KMS-11 (cell line): ENCODE results near the gene PRKAR2B.

Experiments
- H2AFZ ChIP-seq: fragments of 200-600 bp; sonication (generic); 2 replicates; pipeline ENCODE4 v1.6.1; 2016; ENCODE audit warnings: antibody characterized with exemption, mixed run types, low read depth
- H3K27ac ChIP-seq: fragments of 200-600 bp; sonication (generic); 2 replicates; pipeline ENCODE4 v1.6.1; 2016; ENCODE audit warnings: mild to moderate bottlenecking, mixed run types
- H3K27me3 ChIP-seq: fragments of 200-600 bp; sonication (generic); 2 replicates; pipeline ENCODE4 v1.6.1; 2017; ENCODE audit warnings: mild to moderate bottlenecking, low read depth, mixed run types, moderate library complexity; ENCODE audit not compliant: insufficient read depth
- H3K36me3 ChIP-seq: fragments of 200-600 bp; sonication (generic); 2 replicates; pipeline ENCODE4 v1.6.1; 2017; ENCODE audit warnings: mild to moderate bottlenecking, mixed run types; ENCODE audit not compliant: insufficient read depth
- H3K4me1 ChIP-seq: fragments of 200-600 bp; sonication (generic); 2 replicates; pipeline ENCODE4 v1.6.1; 2016; ENCODE audit warnings: mild to moderate bottlenecking, low read depth, mixed run types; ENCODE audit not compliant: poor library complexity, severe bottlenecking
- H3K4me2 ChIP-seq: fragments of 200-600 bp; sonication (generic); 2 replicates; pipeline ENCODE4 v1.7.0; 2016; ENCODE audit warnings: mild to moderate bottlenecking, mixed run types
- H3K4me3 ChIP-seq: fragments of 200-600 bp; sonication (generic); IDR thresholded peaks from 2 replicates; pipeline ENCODE4 v1.6.1; 2017; ENCODE audit warnings: low read depth, low read length, mixed read lengths; ENCODE audit not compliant: insufficient read depth
- H3K79me2 ChIP-seq: fragments of 200-600 bp; sonication (generic); 2 replicates; pipeline ENCODE4 v1.6.1; 2016; ENCODE audit warnings: low read depth, mixed run types; ENCODE audit not compliant: insufficient read depth
- H3K9ac ChIP-seq: fragments of 200-600 bp; sonication (generic); 2 replicates; pipeline ENCODE4 v1.6.1; 2016; ENCODE audit warnings: mild to moderate bottlenecking, mixed run types
- H4K20me1 ChIP-seq: fragments of 200-600 bp; sonication (generic); 2 replicates; pipeline ENCODE4 v1.6.1; 2016; ENCODE audit warnings: mild to moderate bottlenecking, mixed run types; ENCODE audit not compliant: insufficient read depth
- CTCF ChIP-seq: fragments of 200-600 bp; sonication (generic); conservative IDR thresholded peaks from 2 replicates; pipeline ENCODE4 v1.6.1; 2017; ENCODE audit warnings: low read depth, mild to moderate bottlenecking, antibody characterized with exemption, low read length, moderate library complexity, mixed read lengths

PRKAR2B gene

GRCh38 chr7:107001490-107001889, 43.0 kb upstream of the PRKAR2B start:
- Histone ChIP-seq H3K36me3 (no peaks in the 10 kb centered on the region), H3K4me3 (no peak overlapping the region), H2AFZ (no peak overlapping the region), H3K9ac (no peak overlapping the region), H4K20me1 (no peaks in the 10 kb centered on the region), H3K79me2 (no peaks in the 10 kb centered on the region), H3K4me2 (no peak overlapping the region), H3K27me3 (no peaks in the 10 kb centered on the region), H3K27ac (no peak overlapping the region), H3K4me1 (peaks cover 29% of the 10 kb centered on the region)
- TF ChIP-seq CTCF: no peak

- no peak overlapping the region for H2AFZ ChIP-seq
Observed at GRCh38 chr7:107002126-107002525, 42.4 kb upstream of the PRKAR2B start.

GRCh38 chr7:107002529-107002998, 41.9 kb upstream of the PRKAR2B start:
- Histone ChIP-seq H3K27me3 (no peaks in the 10 kb centered on the region), H3K27ac (no peak overlapping the region), H3K4me2 (no peak overlapping the region), H3K36me3 (no peaks in the 10 kb centered on the region), H4K20me1 (no peaks in the 10 kb centered on the region), H3K4me1 (peaks cover 24% of the 10 kb centered on the region), H3K4me3 (no peak overlapping the region), H3K9ac (no peak overlapping the region), H2AFZ (no peak overlapping the region), H3K79me2 (no peaks in the 10 kb centered on the region)
- no peak for TF ChIP-seq CTCF

More at GRCh38 chr7:107002126-107002525, 42.4 kb upstream of the PRKAR2B start:
- Histone ChIP-seq H3K4me1 (peaks cover 28% of the 10 kb centered on the region), H3K36me3 (no peaks in the 10 kb centered on the region), H3K9ac (no peak overlapping the region), H3K4me3 (no peak overlapping the region), H3K79me2 (no peaks in the 10 kb centered on the region), H4K20me1 (no peaks in the 10 kb centered on the region), H3K4me2 (no peak overlapping the region), H3K27ac (no peak overlapping the region), H3K27me3 (no peaks in the 10 kb centered on the region)
- no peak for TF ChIP-seq CTCF

- H3K4me3 ChIP-seq: no peak overlapping the region
- no peak overlapping the region for H3K27ac ChIP-seq
- TF ChIP-seq CTCF: no peak
- no peaks in the 10 kb centered on the region for H3K79me2 ChIP-seq
- no peaks in the 10 kb centered on the region for H4K20me1 ChIP-seq
- no peaks in the 10 kb centered on the region for H3K27me3 ChIP-seq
- no peaks in the 10 kb centered on the region for H3K36me3 ChIP-seq
- no peak overlapping the region for H3K4me2 ChIP-seq
- H3K4me1 ChIP-seq: no peaks in the 10 kb centered on the region
- no peak overlapping the region for H2AFZ ChIP-seq
- H3K9ac ChIP-seq: no peak overlapping the region
Observed at GRCh38 chr7:107007007-107007891, 37.3 kb upstream of the PRKAR2B start.
